GM18499 (cell line): ENCODE results near the gene GRIK3.

ENCODE experiments used
- ATAC-seq: cut with Tn5 transposase; IDR thresholded peaks from one replicate; pipeline ENCODE4 v1.9.1; 2021; ENCODE audit warnings: moderate number of reproducible peaks; ENCODE audit not compliant: insufficient read depth, unreplicated experiment

Gene GRIK3

DNA sequence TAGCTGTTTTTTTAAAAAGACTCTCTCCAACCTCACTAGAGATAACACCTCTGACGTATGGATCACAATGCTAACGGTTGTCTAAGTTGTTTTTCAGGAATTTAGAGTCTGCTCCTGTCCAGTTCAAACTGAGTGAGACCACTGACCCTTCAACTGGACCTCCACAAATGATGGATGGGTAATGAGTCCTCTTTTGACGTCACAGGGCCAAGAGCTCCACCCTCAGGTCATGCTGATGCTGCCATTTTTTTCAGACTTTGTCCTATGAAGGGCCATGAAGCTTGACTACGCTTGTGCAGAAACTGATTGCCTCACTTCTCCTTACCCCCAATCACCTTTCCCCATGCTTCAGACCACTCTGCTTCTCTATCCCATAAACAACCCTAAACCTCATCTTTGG lies 16.6 kb downstream of the GRIK3 start:
- no peak for ATAC-seq

DNA sequence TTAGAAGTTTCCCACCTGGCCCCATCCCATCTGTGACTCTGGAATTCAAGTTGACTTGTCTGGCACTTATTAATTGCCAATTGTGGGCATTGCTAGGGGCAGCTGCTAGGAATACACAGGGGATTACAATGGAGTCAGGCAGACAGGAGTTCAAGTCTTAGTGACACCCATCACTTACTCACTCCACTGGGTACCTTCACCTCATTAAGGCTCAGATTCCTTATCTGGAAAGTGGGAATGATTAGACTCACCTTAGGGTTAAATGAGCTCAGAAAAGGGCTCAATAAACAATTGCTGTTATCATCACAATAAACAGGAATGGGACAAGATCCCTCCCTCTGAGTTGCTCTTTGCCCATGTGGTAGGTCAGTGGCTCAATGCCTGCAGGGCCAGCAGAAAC lies 18.2 kb downstream of the GRIK3 start:
- ATAC-seq: no peak

DNA sequence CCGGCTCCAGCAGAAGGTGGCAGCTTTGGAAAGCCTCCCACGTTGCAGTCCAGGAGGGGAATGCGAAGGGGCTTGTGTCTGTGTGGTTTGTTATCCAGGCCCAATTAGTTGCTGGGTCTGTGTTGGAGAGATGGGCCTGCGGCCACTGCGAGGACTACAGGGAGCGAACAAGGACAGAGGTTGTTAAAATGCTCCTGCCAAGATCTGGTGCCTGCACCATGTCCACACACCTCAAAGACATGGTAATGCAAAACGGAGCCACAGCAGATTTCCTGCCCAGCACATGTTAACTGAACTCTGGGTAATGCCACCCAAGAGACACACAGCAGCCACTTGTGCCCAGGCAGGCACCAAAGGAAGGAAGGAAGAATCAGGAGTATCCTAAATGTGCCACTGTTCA lies 18.6 kb downstream of the GRIK3 start:
- no peak for ATAC-seq

DNA sequence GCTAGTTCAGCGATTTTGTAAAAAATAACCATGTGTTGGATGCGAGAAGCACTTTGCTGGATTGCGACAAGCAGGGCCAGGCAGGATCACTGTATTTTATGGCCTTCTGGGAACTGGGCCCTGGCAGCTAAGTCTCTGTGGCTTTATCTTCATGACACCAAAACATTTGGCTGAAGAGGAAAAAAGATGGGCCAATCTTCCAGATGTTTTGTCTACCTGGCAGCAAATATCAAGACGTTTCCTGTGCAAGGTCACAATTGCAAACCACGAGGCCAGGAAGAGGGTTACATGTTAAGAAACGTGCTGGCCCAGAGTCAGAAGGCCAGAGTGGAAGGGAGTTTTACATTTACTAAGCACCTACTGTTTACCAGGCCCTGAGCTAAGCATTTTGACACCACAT lies 22.1 kb downstream of the GRIK3 start:
- ATAC-seq: no peak

DNA sequence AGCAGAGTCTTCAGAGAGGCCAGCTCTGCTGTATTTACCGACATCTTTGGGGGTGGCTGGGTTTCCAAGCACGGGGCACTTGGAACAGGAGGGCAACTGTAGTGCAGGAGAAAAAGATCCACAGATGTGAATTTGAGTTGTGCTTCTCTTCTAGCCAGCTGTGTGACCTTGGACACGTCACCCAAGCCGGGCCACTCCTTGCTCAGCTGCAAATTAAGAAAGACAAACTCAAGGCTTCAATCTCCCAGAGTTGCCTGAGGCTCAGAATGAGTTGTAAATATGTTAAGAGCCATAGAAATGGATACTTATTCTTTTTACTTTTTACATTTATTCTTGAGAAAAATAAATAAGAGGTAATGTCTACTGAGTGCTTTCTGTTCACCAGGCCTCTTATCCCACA lies 24.3 kb downstream of the GRIK3 start:
- no peak for ATAC-seq

DNA sequence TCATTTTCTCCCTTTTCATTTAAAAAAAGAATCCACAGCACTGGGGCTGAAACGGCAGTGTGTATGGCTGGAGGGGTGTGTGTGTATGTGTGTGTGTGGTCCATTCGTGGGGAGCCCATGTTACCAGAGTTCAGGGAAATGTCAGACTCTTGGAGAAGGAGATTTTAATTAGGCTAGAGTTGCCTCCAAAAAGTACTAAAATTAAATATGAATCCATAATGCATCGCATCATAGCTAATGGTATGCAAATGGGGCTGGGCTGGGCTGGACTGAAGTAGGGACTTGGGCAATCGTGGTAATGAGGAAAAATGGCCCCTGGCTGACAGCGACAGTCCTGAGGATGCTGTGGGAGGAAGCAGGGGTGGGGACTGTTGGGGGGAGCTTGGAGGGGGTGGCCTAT lies 24.8 kb downstream of the GRIK3 start:
- ATAC-seq: no peak

DNA sequence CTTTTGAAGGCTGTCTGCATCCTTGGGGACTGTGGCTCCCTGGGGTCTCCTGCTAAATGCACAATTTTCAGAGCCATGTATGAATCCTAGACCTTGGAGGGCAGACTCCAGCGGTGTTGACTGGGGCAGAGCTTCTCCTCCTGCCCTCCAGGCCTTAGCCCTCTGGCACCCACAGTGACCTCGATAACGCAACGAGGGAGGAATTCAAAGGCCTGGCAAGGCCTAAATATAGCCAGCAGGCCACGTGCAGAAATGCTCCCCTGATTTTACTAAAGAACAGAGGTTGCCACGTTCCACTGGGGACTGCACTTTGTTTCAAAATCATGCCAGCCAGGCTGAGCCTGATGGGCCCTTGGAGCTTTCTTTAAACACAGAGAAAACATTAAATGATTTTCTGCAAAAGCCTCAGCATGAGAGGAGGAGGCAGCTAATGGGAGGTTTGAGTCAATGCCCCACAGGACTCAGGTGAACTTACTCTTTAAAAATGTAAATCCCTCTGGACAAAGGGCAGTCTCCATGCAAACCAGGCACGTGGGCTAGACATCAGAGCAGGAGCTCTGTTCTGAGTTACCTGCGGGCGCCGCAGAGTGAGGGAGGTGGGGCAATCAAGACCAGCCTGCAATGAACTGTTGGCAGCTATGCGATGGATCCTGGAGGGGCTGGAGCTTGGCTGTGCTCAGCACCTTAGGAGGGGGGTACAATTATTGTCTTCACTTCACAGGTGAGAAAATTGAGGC lies 28.0 kb downstream of the GRIK3 start:
- no peak for ATAC-seq

DNA sequence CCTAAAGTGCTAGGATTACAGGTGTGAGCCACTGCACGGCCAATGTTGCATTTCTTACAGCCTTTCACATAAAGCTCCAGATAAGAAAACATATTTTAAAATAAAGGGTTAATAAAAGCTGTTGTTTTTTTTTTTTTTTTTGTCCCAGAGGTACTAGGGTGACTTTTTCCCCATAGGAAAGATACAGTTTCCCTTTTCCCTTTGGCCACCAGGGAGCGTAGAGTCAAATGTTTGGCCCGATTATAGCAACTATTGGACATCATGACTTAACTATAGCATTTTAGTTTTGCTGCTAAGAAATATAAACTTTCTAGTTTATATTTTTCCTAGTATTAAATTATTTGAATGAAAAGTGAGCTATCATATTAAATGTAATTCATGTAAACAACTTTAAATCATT lies 31.4 kb downstream of the GRIK3 start:
- no peak for ATAC-seq

DNA sequence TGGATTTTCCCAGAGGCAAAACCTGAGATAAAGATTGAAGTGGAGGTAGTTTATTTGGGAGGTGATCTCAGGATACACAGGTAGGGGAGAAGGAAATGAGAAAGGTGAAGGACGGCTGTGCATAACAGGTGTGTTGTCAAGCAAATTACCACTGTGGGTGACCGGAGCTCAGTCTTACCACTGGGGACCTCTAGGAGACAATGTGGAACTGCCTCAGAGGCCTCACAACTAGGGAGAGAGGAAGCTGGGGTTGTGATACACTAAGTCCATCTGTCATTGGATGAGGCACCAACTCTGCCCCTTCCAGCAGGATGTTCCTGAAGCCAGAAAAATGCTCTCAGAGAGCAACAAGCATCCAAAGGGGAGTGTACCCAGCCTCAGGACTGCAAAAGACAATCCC lies 32.6 kb downstream of the GRIK3 start:
- no peak for ATAC-seq

DNA sequence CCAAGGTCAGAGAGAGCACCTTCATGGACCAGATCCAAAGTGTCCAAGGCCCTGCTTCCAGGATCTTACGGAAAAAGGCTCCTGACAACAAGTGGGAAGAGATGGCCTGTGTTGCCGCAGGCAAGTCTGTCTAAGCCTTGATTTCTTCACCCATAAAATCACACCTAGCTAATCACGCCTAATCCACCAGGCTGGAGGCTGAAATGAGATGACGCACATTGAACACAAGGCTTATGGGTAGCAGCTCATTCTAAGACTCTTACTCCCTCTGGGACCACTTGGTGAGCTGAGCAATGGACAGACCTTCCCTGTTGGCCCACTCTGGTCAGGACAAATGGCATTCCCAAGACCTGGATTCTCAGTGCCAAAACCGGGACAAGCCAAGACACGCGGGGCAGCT lies 38.2 kb downstream of the GRIK3 start:
- no peak for ATAC-seq

DNA sequence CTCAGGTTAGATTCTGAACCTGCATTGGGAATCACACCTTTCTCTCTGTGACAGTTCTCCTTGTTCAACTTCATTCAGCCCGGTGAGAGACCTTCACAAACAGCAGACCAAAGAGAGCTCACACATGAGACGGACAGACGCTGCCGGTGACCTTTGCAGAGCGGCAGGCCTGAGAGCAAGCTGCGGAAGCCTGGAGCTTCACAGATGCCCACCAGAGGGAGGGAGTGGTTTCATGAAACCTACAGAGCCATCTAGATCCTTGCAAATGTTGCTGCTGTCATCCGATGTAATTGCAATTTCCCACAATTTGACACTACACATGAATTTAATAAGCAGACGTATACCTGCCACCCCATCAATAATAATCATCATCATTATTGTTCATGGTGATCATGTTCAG lies 39.4 kb downstream of the GRIK3 start:
- no peak for ATAC-seq

DNA sequence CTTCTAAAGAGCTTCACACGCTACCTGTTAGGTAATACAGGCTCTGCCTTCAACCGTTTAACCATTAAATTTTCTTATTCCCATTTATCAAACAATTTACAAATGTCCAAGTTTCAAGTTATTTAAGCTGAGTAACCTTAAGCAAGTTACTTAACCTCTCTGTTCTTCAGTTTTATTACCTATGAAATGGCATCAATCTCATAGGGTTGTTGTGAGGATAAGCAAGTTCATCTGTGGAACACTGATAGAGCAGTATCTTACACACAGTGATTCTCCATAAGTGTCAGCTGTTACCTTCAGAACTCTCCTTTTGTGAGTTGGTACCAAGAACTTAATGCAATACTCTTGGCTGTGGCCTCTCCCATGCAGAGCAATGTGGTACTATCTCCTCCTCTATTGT lies 40.0 kb downstream of the GRIK3 start:
- no peak for ATAC-seq

DNA sequence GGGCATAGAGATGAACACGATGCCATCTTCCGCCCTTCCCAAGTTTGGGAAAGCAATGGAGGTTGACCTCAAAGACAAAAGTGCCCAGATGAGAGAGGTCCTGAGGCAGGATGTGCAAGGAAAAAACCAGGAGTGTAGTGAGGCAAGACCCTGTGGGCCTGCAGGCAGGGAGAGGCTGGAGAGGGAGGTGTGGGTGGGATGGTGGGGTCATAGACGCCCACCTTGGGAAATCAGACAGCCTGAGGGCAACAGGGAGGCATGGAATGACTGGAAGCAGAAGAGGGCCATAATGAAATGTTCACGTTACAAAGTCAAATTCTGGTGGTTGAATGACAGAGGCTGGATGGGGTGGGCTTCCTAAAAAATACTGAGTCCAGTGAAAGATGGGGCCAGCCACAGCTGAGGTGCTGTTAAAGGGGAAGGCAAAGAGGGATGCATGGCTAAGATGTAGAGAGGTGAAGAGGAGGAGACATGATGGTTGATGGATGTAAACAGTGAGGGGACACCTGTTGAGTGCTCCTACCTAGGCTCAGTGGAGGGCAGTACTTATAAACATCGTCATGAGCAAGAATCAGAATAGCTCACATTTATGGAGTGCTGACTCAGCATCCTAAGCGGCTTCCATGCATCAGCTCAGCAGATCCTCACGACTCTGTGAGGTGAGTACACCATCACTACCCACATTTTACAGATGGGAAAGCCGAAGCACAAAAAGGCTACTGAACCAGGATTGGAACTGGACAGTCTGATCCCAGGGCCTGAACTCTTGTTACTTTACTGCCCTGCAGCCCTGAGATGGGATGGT lies 42.0 kb downstream of the GRIK3 start:
- no peak for ATAC-seq

DNA sequence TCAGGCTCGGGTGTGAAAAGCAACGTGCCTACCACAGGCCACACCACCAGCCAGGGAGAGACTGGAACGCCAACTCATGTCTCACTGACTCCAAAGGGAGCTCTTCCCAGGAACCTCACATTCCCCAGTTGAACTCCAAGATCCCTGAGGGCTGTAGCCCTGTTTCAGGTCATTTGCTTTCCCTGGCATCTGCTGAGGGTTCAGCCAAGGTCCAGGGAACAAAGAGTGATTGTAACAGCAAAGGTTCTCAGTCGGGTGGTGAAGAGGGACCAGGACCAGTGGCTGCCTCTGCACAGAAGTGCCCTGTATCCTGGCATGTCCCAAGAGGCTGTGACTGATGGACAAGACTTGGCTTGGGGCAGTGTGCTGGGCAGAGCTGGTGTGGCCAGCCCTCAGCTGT lies 42.8 kb downstream of the GRIK3 start:
- no peak for ATAC-seq

DNA sequence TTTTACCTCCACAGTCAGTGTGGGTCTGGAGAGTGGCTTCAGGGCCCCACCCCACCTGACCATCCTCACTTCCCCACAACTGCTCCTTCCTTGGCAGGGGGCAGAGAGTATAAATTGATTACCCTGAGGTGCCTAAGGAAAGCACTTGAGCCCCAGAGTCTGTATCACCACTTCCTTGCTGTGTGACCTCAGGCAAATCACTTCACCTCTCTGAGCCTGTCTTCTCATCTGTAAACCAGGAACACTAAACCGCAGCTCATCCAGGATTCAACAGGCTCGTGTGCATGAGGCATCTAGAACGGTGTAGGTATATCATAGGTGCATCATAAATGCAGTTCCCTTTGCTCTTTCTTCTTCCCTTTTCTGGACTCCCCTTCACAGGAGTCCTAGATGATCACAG lies 43.4 kb downstream of the GRIK3 start:
- ATAC-seq: no peak

DNA sequence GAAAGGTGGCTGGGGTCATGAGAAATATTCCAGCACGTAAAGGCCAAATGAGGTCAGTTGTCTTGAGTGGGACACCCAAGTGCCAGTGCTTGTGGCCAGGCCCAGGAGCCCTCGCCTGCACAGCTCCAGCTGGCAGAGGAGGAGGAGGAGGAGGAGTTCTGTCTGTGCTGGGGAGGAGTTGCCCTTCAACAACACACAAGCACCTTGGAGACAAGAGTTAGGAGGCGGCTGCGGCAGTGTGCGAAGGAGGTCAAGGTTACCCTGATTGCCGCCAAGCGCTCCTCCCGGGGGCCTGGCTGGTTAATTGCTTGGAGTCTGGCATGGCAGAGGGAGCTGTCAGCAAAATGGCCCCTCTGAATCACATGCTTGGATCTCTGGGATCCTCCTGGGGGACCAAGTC lies 45.1 kb downstream of the GRIK3 start:
- no peak for ATAC-seq

DNA sequence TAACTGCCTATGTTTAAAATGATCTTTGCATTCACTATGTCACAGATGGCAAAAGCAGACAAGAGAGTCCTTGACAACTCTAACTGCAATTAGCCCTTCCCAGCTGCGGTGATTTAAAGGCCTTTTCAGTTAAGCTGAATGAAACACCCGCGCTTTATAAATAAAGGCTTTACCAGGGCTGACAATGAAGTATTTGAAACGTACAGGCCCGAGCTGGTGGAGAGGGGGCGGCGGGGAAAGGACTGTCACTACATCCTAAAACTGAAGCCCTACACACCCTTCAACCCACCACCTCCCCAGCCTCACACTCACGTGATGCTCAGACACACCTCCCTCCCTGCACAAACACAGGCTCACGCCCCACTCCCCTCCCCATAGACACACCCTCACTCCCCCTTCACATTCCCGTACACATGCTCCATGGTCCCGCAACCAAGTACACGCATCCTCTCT lies 45.5 kb downstream of the GRIK3 start:
- no peak for ATAC-seq

DNA sequence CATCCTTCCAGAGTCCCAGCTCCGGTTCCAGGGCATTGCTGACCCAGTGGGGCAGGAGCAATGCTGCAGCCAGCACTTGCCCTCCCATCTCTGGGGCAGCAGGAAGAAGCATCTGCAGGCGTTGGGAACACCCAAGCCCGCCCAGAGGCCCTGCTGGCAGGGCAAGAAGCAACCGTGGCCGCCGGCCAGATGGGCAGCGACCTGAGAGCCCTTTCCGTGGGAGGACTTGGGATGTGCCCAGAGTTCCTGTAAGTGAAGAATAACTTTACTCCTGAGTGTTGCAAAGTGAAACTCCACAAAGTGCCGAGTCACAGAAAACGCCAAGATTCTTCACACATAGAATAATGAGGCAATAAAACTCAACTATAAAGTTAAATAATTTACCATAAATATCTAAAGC lies 46.0 kb downstream of the GRIK3 start:
- ATAC-seq: no peak

DNA sequence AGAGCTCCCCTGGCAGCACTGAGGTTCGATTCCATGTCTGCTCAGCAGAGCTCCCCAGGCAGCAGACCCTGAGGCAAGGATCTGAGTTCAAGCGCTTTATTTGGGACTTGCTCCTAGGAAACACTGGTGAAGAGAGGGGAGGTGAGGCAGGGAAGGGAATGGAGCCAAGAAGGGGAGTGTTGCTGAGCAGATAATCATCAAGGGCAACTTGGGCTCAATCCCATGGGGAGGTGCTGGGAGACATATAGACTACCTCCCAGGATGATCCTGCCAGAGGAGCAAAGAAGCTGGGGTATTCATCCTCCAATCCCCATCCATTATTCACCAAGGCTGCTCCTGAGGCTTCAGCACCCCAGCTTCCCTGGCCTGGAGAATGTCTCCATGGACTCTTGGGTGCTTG lies 47.0 kb downstream of the GRIK3 start:
- no peak for ATAC-seq

DNA sequence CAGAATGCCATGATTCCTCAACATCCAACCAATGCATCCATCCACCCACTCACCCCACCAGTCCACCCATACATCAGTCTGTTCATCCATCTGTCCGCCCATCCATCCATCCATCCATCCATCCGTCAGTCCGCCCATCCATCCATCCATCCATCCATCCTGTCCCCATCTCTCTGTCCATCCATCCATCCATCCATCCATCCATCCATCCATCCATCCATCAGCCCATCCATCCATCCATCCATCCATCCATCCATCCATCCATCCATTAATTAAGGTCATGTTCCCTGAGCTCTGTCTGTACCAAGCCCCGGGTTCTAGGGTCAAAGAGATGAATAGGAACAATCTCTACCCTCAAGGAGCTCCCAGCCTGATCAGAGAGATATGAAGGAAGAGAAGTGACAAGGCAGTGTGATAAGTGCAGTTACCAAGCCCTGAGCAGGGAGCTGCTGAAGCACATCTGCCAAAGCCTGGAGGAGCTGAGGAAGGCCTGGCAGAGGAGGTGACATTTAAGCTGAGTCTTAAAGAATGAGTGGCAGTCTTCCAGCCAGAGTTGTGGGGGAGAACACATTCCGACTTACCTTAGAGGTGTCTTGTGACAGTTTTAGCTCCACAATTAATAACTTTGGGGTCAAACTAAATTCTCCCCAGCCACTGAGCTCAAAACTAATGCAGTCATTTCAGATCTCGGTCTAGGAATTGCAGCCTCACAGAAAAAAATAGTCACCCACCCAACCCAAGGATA lies 47.9 kb downstream of the GRIK3 start:
- ATAC-seq: no peak

DNA sequence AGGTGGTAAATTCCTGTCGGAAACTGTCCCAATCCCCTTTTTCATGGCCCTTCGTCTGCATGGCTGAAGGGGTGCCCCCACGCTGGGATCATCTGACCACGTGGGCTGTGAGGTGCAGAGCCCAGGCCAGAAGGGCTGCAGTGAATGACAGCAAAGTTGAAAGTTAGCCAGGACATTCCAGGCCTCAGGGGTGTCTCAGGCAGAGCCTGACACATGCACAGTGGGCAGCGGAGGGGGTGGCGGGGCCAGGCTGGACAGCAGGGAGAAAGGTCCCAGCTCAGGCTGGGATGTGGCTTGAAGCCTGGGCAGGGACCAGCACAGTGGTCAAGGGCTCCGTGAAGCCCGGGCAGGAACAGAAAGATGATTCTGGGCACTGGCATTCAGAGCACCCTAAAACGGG lies 49.6 kb downstream of the GRIK3 start:
- no peak for ATAC-seq
